LNCAP (cell line): ENCODE measurements around the gene MC3R.

Experiments
- CTCF ChIP-seq: fragments of 450-650 bp; IDR thresholded peaks from 2 replicates; pipeline ENCODE4 v1.5.1; 2017; ENCODE audit warnings: mild to moderate bottlenecking

The MC3R gene

GRCh38 chr20:56257604-56258003 is 9.1 kb downstream of the MC3R start:
- TF ChIP-seq CTCF: no peak

- no peak for TF ChIP-seq CTCF
Observed at GRCh38 chr20:56259948-56260347, 11.4 kb downstream of the MC3R start.

GRCh38 chr20:56268536-56268935 is 20.0 kb downstream of the MC3R start:
- no peak for TF ChIP-seq CTCF

GRCh38 chr20:56271974-56272373 is 23.4 kb downstream of the MC3R start:
- TF ChIP-seq CTCF: no peak

GRCh38 chr20:56273491-56273890 is 25.0 kb downstream of the MC3R start:
- no peak for TF ChIP-seq CTCF

GRCh38 chr20:56274156-56274555 is 25.6 kb downstream of the MC3R start:
- TF ChIP-seq CTCF: no peak

- TF ChIP-seq CTCF: no peak
Observed at GRCh38 chr20:56278196-56278595, 29.7 kb downstream of the MC3R start.

- no peak for TF ChIP-seq CTCF
Observed at GRCh38 chr20:56285496-56285895, 37.0 kb downstream of the MC3R start.
